ENCODE results near the gene PIP4P1. TPM values are rescaled to one million over a fixed set of nuclear protein-coding genes. Genes with fewer than 3 reads are reported as not detected.
"Not testable (repeated sequence)": the region's sequence is repeated elsewhere in the genome, so short reads cannot be mapped to it uniquely, and the experiment has no call there.

Gene PIP4P1
- total and polyA plus RNA-seq, 4 donors = 13.2 to 14.9 (median 14.3) TPM

DNA sequence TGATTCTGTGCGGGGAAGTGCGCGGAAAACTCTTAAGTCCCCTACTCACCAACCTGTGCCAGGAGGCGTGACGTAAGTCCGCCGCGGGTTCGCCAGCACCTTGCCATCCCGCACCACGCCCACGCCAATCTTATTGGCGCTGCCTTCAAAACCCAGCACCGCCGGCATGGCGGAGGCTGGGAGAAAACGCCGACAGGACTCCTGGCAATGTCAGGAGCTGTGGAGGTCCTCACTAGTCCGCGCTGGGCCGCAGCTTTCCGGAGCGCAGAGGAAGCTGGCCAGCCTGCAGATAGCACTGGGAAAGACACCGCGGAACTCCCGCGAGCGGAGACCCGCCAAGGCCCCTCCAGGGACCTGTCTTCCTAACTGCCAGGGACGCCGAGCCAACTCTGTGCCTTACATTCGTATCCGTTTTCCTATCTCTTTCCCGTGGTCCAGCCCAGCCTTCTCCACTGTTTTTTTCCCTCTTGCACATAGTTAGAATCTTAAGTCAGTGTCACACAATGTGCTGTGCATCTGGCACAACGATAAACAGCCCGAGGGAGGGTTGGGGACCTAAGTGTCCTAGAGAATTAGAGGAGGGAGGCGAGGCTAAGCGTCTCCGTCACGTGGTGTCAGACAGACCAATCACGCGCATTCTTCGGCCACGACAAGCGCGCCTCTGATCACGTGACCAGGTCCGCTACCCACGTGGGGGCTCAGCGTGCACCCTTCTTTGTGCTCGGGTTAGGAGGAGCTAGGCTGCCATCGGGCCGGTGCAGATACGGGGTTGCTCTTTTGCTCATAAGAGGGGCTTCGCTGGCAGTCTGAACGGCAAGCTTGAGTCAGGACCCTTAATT lies 6.5 kb downstream of the PIP4P1 start, which contains the start of the genes APEX1 and OSGEP:
TSS of gene APEX1 (plus strand) at position 711 of the 839 bp plus-strand sequence. CDS start 420 bp downstream, outside the sequence.
TSS of gene OSGEP (minus strand) at position 297 of the 839 bp plus-strand sequence. CDS start at position 168, 129 bp downstream.
- TF ChIP-seq FOXA1 (IDR thresholded peaks at IDR 0.05) (no peak), NR2F2 (IDR thresholded peaks at IDR 0.05) (no peak), FOXA2 (IDR thresholded peaks at IDR 0.05) (no peak), SP1 (IDR thresholded peaks at IDR 0.05) (peak; percentile 76), JUND (IDR thresholded peaks at IDR 0.05) (no peak), HNF4A (conservative IDR thresholded peaks at IDR 0.05) (peak in 1 of 2 donors; percentile 11), GABPA (IDR thresholded peaks at IDR 0.05 in 1 of 2, conservative IDR thresholded peaks at IDR 0.05 in 1 of 2) (no peak), HNF4G (IDR thresholded peaks at IDR 0.05) (no peak), EGR1 (IDR thresholded peaks at IDR 0.05; ENCODE audit: low read depth in 2 of 2) (peak; percentile 57 to 87), RXRA (IDR thresholded peaks at IDR 0.05) (no peak), YY1 (IDR thresholded peaks at IDR 0.05) (peak; percentile 65), RAD21 (IDR thresholded peaks at IDR 0.05) (no peak), TAF1 (conservative IDR thresholded peaks at IDR 0.05) (peak; percentile 73)
- TF ChIP-seq, protein P1, sequence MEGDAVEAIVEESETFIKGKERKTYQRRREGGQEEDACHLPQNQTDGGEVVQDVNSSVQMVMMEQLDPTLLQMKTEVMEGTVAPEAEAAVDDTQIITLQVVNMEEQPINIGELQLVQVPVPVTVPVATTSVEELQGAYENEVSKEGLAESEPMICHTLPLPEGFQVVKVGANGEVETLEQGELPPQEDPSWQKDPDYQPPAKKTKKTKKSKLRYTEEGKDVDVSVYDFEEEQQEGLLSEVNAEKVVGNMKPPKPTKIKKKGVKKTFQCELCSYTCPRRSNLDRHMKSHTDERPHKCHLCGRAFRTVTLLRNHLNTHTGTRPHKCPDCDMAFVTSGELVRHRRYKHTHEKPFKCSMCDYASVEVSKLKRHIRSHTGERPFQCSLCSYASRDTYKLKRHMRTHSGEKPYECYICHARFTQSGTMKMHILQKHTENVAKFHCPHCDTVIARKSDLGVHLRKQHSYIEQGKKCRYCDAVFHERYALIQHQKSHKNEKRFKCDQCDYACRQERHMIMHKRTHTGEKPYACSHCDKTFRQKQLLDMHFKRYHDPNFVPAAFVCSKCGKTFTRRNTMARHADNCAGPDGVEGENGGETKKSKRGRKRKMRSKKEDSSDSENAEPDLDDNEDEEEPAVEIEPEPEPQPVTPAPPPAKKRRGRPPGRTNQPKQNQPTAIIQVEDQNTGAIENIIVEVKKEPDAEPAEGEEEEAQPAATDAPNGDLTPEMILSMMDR (IDR thresholded peaks at IDR 0.05; ENCODE audit: low read depth, low read length, missing input control) = no peak
- TF ChIP-seq, protein P2, sequence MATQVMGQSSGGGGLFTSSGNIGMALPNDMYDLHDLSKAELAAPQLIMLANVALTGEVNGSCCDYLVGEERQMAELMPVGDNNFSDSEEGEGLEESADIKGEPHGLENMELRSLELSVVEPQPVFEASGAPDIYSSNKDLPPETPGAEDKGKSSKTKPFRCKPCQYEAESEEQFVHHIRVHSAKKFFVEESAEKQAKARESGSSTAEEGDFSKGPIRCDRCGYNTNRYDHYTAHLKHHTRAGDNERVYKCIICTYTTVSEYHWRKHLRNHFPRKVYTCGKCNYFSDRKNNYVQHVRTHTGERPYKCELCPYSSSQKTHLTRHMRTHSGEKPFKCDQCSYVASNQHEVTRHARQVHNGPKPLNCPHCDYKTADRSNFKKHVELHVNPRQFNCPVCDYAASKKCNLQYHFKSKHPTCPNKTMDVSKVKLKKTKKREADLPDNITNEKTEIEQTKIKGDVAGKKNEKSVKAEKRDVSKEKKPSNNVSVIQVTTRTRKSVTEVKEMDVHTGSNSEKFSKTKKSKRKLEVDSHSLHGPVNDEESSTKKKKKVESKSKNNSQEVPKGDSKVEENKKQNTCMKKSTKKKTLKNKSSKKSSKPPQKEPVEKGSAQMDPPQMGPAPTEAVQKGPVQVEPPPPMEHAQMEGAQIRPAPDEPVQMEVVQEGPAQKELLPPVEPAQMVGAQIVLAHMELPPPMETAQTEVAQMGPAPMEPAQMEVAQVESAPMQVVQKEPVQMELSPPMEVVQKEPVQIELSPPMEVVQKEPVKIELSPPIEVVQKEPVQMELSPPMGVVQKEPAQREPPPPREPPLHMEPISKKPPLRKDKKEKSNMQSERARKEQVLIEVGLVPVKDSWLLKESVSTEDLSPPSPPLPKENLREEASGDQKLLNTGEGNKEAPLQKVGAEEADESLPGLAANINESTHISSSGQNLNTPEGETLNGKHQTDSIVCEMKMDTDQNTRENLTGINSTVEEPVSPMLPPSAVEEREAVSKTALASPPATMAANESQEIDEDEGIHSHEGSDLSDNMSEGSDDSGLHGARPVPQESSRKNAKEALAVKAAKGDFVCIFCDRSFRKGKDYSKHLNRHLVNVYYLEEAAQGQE (IDR thresholded peaks at IDR 0.05) = peak; percentile 66
- TF ChIP-seq, protein P3, sequence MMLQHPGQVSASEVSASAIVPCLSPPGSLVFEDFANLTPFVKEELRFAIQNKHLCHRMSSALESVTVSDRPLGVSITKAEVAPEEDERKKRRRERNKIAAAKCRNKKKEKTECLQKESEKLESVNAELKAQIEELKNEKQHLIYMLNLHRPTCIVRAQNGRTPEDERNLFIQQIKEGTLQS (IDR thresholded peaks at IDR 0.05) = peak; percentile 6
- TF ChIP-seq, protein P4, sequence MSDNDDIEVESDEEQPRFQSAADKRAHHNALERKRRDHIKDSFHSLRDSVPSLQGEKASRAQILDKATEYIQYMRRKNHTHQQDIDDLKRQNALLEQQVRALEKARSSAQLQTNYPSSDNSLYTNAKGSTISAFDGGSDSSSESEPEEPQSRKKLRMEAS (IDR thresholded peaks at IDR 0.05) = peak; percentile 87
- TF ChIP-seq, protein P5, sequence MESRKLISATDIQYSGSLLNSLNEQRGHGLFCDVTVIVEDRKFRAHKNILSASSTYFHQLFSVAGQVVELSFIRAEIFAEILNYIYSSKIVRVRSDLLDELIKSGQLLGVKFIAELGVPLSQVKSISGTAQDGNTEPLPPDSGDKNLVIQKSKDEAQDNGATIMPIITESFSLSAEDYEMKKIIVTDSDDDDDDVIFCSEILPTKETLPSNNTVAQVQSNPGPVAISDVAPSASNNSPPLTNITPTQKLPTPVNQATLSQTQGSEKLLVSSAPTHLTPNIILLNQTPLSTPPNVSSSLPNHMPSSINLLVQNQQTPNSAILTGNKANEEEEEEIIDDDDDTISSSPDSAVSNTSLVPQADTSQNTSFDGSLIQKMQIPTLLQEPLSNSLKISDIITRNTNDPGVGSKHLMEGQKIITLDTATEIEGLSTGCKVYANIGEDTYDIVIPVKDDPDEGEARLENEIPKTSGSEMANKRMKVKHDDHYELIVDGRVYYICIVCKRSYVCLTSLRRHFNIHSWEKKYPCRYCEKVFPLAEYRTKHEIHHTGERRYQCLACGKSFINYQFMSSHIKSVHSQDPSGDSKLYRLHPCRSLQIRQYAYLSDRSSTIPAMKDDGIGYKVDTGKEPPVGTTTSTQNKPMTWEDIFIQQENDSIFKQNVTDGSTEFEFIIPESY (IDR thresholded peaks at IDR 0.05) = peak; percentile 97
- DNase-seq (ENCODE audit: low spot score) = peak; percentile 95

DNA sequence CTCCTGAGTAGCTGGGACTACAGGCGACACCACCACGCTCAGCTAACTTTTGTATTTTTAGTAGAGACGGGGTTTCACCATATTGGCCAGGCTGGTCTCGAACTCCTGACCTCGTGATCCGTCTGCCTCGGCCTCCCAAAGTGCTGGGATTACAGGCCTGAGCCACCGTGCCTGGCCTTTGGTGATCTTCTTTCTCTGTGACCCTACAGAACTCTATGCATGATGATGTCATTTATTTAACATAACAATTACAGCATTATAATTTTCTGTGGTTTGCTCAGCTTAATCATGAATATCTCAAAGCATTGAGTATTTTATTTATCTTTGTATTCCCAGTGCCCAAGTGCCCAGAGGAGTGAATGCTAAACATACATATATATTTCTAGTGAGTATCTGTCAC lies 8.4 kb downstream of the PIP4P1 start:
- not testable (repeated sequence) for H3K27ac ChIP-seq (ENCODE audit: low read depth in 1 of 2, low read length in 2 of 2); H3K9ac ChIP-seq (ENCODE audit: low read depth in 1 of 2, low read length in 2 of 2); H3K9me3 ChIP-seq (ENCODE audit: control insufficient read depth in 4 of 4, low read length in 3 of 4); H3K27me3 ChIP-seq (ENCODE audit: control insufficient read depth in 4 of 4, insufficient read depth in 4 of 4, low read length in 3 of 4); H3K4me3 ChIP-seq (ENCODE audit: low read depth in 1 of 3, low read length in 3 of 3); DNase-seq (ENCODE audit: low spot score)
- Histone ChIP-seq H3K4me1 (ENCODE audit: control insufficient read depth in 4 of 4, insufficient read depth in 4 of 4, low read length in 3 of 4) (peaks cover 4 to 23% (median 15%) of the 10 kb centered on the region in 4 donors), H3K36me3 (ENCODE audit: control insufficient read depth in 4 of 4, insufficient read depth in 3 of 4, low read depth in 1 of 4, low read length in 3 of 4) (peaks cover 6 to 45% (median 43%) of the 10 kb centered on the region in 4 donors)
- 96% methylated on average over 8 of the region's 8 CpGs for WGBS

More for the DNA sequence above, 6.5 kb downstream of the PIP4P1 start, which contains the start of the genes APEX1 and OSGEP:
- H3K27me3 ChIP-seq (ENCODE audit: control insufficient read depth in 4 of 4, insufficient read depth in 4 of 4, low read length in 3 of 4) = no peaks in the 10 kb centered on the region
- peak within 1 kb of the TSS; percentile 82 to 87 (median 83) for H3K4me3 ChIP-seq (ENCODE audit: low read depth in 1 of 3, low read length in 3 of 3)
- peak within 1 kb of the TSS; percentile 61 to 87 for H3K27ac ChIP-seq (ENCODE audit: low read depth in 1 of 2, low read length in 2 of 2)
- peaks cover 9 to 44% (median 38%) of the 10 kb centered on the region in 4 donors for H3K36me3 ChIP-seq (ENCODE audit: control insufficient read depth in 4 of 4, insufficient read depth in 3 of 4, low read depth in 1 of 4, low read length in 3 of 4)
- WGBS = under 1% methylated on average over 56 of the region's 56 CpGs
- H3K9ac ChIP-seq (ENCODE audit: low read depth in 1 of 2, low read length in 2 of 2) = peak within 1 kb of the TSS; percentile 78 to 83
- H3K4me1 ChIP-seq (ENCODE audit: control insufficient read depth in 4 of 4, insufficient read depth in 4 of 4, low read length in 3 of 4) = peaks cover 4 to 24% (median 15%) of the 10 kb centered on the region in 4 donors
- H3K9me3 ChIP-seq (ENCODE audit: control insufficient read depth in 4 of 4, low read length in 3 of 4) = no peaks in the 10 kb centered on the region
